HG03045 (cell line): Measurements from ENCODE around the gene EIF3A.
"Not testable (repeated sequence)": the region's sequence is repeated elsewhere in the genome, so short reads cannot be mapped to it uniquely, and the experiment has no call there.

Source experiments
- ATAC-seq: cut with Tn5 transposase; IDR thresholded peaks from one replicate; pipeline ENCODE4 v1.9.1; 2021; ENCODE audit warnings: mild to moderate bottlenecking, moderate library complexity; ENCODE audit not compliant: unreplicated experiment

EIF3A gene

GRCh38 chr10:119049777-119050176, 30.8 kb downstream of the EIF3A start:
- no peak for ATAC-seq

- ATAC-seq = no peak
These were observed 31.3 kb downstream of the EIF3A start for GRCh38 chr10:119049361-119049760.

DNA sequence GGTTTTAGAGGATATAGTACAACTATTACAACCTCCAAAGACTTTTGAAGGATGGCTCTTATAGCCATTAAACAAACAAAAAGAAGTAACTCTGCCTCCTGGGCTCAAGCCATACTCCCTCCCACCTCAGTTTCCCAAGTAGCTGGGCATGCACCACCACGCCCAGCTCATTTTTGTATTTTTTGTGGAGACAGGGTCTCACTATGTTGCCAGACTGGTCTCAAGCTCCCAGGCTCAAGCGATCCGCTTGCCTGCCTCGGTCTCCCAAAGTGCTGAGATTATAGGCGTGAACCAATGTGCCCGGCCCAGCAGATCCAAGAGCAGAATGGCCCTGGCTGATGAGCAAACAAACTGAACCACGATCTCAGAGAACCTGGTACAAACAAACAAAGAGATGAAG, 35.1 kb downstream of the EIF3A start:
- no peak for ATAC-seq

DNA sequence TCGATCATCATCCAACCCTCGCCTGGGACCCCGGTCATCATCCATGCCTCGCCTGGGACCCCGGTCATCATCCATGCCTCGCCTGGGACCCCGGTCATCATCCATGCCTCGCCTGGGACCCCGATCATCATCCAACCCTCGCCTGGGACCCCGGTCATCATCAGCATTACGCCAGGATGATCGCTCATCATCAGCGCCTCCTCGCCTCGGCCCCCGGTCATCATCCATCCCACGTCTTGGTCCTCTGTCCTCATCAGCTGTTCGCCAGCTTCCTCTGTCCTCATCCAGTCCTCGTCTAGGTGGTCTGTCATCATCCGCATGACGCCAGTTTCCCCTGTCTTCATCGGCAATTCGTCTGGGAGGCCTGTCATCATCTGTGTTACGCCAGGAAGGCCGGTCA, 38.4 kb downstream of the EIF3A start:
- no peak for ATAC-seq

DNA sequence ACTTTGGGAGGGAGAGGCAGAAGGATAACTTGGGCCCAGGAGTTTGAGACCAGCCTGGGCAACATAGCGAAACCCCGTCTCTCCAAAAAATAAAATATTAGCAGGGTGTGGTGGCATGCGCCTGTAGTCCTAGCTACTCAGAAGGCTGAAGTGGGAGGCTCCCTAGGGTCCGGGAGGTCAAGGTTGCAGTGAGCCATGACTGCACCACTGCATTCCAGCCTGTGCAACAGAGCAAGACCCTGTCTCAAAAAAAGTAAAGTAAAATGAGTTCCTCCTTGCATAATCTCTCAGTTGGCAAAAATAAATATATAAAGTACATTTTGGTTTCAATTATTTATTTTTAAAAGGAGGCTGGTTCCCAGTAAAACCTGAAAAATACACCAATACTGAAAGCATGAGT, 39.3 kb downstream of the EIF3A start:
- ATAC-seq = no peak

DNA sequence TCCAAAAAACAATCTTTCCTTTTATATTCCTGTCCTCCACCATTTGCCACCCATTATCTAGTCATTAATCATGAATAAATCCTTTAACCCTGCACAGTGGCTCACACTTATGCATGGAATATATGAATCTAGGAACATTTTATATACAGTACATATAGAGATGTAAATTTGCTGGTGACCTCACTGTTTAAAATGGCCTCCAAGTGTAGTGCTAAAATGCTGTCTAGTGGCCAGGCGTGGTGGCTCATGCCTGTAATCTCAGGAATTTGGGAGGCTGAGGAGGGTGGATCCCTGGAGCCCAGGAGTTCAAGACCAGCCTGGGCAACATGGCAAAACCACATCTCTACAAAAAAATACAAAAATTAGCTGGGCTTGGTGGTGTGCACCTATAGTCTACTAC, 41.5 kb downstream of the EIF3A start:
- ATAC-seq = no peak

GRCh38 chr10:119031496-119032059, 49.0 kb downstream of the EIF3A start:
- ATAC-seq = no peak

GRCh38 chr10:119030421-119031250, 50.0 kb downstream of the EIF3A start:
- peak; percentile 50 for ATAC-seq

GRCh38 chr10:119029613-119030420, 50.8 kb downstream of the EIF3A start, which contains the start of gene NANOS1:
NANOS1 (plus strand) TSS chr10:119029714; CDS start chr10:119029802, 88 bp downstream.
- peak; percentile 19 for ATAC-seq

- peak; percentile 74 for ATAC-seq
These were observed 51.6 kb downstream of the EIF3A start for GRCh38 chr10:119028900-119029612.

DNA sequence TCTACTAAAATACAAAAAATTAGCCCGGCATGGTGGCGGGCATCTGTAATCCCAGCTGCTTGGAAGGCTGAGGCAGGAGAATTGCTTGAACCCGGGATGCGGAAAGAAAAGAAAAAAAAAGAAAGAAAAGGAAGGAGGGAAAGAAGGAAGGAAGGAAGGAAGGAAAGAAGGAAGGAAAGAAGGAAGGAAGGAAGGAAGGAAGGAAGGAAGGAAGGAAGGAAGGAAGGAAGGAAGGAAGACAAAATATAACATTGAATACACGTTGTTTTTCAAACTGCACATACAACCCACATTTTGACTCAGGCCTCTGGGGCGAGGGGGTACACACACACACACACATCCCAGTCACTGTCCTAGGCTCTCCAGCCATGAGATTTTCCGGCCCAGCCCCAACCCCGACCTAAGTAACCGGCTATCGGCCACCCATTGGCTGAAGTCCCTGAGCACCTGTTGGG, 52.1 kb downstream of the EIF3A start:
- not testable (repeated sequence) for ATAC-seq

GRCh38 chr10:119026301-119027110, 54.1 kb downstream of the EIF3A start:
- no peak for ATAC-seq

GRCh38 chr10:119025776-119026175, 54.8 kb downstream of the EIF3A start:
- no peak for ATAC-seq

DNA sequence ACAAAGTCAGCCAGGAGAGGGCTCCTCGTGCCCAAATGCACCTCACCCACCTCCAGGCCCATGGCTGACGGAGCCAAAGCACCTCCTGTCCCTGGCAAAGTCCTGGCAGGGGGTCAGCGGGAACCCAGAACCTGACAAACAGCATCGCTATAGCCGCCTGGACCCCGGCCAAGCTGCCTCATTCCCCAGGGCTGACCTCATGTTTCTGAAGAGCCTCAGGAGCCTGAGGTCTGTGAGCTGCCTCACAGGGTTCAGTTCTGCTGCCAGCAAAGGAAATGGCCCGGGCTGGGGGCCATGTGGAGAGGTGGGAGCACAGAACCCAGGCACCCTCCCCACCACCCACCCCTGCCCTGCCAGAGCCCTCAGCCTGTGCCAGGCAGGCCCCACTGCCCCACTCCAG, 55.3 kb downstream of the EIF3A start:
- no peak for ATAC-seq

- no peak for ATAC-seq
These were observed 55.7 kb downstream of the EIF3A start for GRCh38 chr10:119024882-119025281.

- ATAC-seq = no peak
These were observed 57.1 kb downstream of the EIF3A start for GRCh38 chr10:119023553-119023868.

DNA sequence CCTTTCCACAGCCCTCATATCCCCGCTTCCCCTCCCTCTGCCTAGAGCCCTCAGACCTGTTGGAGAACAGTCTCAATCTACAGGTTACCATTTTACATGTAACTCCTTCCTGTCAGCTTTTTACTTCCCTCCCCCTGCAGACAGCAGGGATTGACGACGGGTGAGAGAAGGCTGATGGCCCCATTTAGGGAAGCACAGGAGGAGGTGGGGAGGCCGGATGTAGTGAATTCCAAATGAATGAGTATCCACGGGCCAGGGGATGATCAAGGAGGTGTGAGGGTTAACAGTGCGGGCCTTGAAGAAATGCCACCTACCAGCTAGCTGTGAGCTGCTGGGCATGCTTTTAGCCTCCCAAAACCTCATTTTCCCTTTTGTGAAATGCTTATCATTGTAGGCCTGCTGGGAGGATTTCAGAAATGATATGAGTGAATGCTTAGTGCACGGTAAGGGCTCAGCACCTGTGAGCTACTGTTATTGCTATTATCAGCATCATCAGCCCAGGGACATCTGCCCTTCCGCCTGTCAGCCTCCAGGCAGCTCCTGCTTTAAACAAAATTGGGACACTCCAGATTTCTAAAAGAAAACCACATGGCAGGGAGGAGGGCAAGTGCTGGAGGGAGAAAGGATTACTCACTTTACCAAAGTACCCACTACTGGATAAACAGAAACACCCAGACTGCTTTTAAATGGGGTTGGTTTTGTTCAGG, 57.6 kb downstream of the EIF3A start:
- no peak for ATAC-seq

- no peak for ATAC-seq
These were observed 60.0 kb downstream of the EIF3A start for GRCh38 chr10:119020627-119020946.

DNA sequence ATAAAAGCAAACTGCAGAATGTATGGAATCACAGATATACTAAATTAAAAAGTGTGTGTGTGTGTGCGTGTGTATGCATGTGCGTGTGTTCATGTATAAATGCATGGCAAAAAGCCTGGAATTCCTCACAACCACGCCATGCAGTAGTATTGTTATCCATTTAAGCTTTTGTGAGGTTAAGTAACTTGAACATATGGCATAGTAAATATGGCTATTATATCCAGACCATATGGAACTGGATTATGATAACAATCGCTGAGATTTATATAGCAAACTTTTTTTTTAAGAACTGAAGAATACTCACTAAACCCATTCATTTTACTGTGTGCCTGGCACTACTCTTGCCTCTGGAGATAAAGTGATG, 73.4 kb downstream of the EIF3A start:
- ATAC-seq = no peak
